ENCODE results near the gene CBY1.

CBY1 gene

DNA sequence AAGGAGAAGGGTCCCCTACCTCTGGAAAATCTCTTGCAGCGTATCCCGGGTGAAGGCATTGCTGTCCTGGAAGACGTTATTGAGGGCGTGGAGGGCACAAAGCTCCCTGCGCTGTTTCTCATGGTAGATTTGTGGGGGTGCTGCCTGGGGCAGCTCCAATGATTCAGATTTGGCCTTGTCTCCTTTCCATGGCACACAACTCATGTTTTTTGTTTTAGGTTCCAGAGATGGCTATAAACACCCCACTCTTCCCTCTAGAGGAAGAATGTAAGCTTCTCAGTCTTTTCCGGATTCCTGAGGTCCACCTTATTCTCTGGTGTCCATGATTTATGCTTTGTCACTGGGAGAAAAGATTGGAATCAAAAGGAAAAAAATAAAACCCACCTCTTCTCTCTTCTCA, 43.3 kb downstream of the CBY1 start:
- DNase-seq (ENCODE audit: extremely low spot score, insufficient read length, low read depth) (no peak), FAIRE-seq (no peak)

- DNase-seq (ENCODE audit: extremely low spot score, insufficient read length, low read depth): no peak
Observed at GRCh38 chr22:38700270-38700788, 43.9 kb downstream of the CBY1 start.

DNA sequence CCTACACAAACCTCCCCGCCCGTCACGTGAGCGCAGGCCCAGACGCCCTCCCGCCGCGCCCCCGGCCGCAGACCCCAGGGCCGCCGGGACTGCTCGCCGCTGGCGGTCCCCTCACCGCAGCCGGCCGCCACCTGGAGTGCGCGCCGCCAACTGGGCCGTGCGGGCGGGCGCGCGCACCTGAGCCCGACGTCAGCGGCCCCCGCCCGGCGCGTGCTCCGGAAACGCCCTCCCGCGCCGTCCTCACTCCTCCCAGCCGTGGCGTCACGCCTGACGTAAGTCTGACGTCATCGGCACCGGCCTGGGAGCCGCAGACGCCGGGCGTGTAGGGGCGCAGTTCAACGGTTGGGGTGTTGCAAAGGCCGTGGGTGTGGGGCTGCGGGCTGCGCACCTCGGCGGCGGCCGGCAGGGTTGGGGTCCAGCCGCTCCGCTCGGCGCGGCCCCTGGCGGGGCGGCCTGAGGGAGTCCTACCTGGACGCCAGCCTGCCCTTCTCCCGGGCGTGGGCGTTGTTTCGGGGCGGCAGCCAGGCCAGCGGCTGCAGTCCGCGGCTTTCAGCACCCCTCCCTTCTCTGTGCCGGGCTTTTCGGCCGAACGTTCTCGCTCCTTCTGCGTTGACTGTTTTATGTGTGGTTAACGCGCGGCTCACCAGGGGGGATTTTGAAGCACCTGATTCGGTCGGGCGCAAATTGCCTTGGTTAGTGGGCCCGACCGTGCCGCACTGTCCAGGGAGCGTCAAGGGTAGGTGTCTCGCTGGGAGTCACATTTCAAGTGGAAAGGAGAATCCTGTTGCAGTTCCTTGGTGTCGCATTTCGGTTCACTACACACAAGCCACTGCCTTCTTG, 44.6 kb downstream of the CBY1 start, which contains the start of gene JOSD1:
JOSD1 (minus strand) TSS at position 155 of the 840 bp plus-strand sequence. CDS start 956 bp downstream, outside the sequence.
- DNase-seq (ENCODE audit: extremely low spot score, insufficient read length, low read depth) (peak; percentile 74), FAIRE-seq (peak; percentile 87)

More at GRCh38 chr22:38700270-38700788, 43.9 kb downstream of the CBY1 start:
- FAIRE-seq: no peak

DNA sequence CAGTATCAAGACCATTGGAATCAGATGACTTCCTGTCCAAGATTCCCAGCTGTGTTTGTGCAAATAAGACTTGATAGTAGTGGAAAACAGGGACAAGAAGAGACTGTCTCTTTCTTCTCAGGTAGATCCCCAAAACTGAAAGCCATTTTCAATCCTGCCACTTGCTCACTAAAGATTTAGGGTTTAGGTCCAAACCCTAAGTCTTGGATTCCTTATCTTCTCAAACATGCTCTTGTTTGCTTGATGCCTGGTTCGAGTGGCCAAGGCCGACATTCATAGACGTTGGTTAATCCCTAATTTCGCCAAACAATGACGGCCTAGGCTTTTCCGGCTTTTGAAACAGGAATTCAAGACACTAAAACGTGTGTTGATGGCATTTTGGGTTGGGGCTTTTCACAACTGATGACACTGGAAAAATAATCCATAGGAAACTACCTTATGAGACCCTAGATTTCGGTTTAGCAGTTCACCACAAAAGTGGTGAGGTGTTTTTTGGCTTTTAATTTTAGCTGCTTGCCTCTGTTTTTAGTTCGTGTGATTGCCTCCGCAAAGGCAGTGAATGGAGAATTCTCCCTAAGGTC, 48.3 kb downstream of the CBY1 start:
- DNase-seq (ENCODE audit: extremely low spot score, insufficient read length, low read depth) (no peak), FAIRE-seq (no peak)

- peak; percentile 100 for FAIRE-seq
- DNase-seq (ENCODE audit: extremely low spot score, insufficient read length, low read depth): peak; percentile 88
Observed at GRCh38 chr22:38705235-38706100, 49.0 kb downstream of the CBY1 start, which contains the start of gene GTPBP1. TSS of gene GTPBP1 (plus strand) at chr22:38705944. CDS start at chr22:38705956, 12 bp downstream.

DNA sequence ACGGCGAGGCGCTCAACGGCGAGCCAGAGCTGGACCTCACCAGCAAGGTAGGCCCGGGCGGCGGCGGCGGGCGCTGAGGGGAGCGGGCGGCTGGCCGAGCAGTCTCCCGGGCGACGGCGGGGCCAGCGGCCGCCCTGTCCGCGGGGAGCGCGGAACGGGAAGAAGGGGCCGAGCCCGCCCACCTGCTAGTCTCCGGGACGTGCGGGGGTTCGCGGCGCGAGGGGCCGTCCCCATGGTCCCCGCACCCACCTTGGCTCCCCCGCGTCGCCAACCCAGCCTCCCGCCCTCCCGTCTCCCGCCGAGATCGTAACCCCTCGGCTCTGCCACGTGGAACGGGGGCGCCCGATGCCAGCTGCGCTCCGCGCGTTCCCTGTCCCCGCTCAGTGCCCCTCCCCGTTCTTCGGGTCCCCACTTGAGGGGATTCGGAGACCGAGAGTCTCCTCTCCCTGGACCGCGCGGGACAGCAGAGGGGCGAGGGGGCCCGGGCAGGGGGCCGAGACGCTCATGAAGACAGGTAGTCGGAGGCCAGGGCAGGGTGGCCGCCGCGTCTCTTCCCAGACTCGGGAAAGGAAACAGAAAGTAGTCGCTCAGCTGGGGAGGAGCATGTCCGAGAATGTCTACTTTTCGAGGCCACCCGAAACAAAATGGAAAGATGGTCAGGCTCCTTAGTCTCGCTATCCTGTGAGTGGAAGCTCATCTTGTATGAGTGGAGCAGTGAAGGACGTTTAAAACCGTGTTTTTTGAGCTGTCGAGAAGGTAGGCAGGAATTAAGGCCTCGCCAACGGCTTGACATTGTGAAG, 49.9 kb downstream of the CBY1 start:
- DNase-seq (ENCODE audit: extremely low spot score, insufficient read length, low read depth): no peak
- peak; percentile 46 for FAIRE-seq

DNA sequence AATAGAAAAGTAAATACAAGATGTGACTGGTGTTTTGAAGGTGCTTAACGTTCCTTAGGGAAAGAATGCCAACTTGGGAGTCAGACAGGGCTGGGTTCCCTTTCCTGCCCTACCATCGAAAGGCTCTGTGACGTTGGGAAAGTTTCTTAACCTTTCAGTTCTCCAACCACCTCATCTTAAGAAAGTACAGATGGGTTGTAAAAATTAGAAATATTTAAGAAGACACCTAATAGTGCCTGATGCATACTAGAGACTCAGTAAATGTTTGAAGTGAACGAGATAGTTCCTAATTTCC, 50.4 kb downstream of the CBY1 start:
- FAIRE-seq: no peak
- no peak for DNase-seq (ENCODE audit: extremely low spot score, insufficient read length, low read depth)

GRCh38 chr22:38707346-38707745, 50.9 kb downstream of the CBY1 start:
- peak; percentile 62 for FAIRE-seq
- no peak for DNase-seq (ENCODE audit: extremely low spot score, insufficient read length, low read depth)

DNA sequence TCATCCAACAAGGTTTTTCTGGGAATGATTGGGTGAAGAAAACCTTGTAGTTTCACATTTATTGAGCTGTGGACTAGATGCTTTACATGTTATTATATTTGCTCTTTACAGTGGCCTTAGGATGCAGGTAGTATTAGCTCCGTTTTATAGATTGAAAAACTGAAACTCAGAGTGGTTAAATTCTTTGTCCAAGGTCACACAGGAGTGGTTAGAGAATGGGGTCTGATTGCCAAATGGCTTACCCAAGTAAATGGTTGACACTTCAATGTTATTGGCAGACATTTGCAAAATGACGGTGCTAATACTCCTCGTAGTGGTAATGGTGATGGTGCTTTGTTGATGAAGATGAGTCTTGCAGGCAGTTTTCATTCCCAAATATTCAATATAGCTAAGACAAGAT, 51.5 kb downstream of the CBY1 start:
- no peak for DNase-seq (ENCODE audit: extremely low spot score, insufficient read length, low read depth)
- no peak for FAIRE-seq

GRCh38 chr22:38709306-38709705, 52.9 kb downstream of the CBY1 start:
- FAIRE-seq (peak; percentile 74), DNase-seq (ENCODE audit: extremely low spot score, insufficient read length, low read depth) (no peak)

- DNase-seq (ENCODE audit: extremely low spot score, insufficient read length, low read depth) (no peak), FAIRE-seq (no peak)
Observed at GRCh38 chr22:38710351-38710750, 53.9 kb downstream of the CBY1 start.

GRCh38 chr22:38710866-38711265, 54.4 kb downstream of the CBY1 start:
- FAIRE-seq: no peak
- DNase-seq (ENCODE audit: extremely low spot score, insufficient read length, low read depth): no peak

GRCh38 chr22:38712486-38713207, 56.2 kb downstream of the CBY1 start:
- FAIRE-seq: no peak
- no peak for DNase-seq (ENCODE audit: extremely low spot score, insufficient read length, low read depth)

DNA sequence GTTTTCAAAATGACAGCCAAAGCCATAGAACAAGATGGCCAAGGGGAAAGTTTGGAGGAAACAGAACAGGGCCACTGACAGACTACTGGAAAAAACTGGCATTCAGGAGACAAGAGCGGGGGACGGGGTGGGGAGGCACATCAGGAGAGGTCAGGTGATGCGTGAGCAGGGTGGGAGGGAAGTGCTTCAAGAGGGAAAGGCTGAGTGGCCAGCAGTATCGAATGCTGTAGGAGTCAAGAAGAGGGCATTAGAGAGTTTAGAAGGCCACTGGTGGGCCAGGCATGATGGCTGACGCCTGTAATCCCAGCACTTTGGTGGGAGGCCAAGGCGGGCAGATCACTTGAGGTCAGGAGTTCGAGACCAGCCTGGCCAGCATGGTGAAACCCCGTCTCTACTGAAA, 57.5 kb downstream of the CBY1 start:
- FAIRE-seq: no peak

GRCh38 chr22:38715176-38715764, 58.8 kb downstream of the CBY1 start:
- no peak for DNase-seq (ENCODE audit: extremely low spot score, insufficient read length, low read depth)
- FAIRE-seq: no peak

More for the DNA sequence above, 57.5 kb downstream of the CBY1 start:
- no peak for DNase-seq (ENCODE audit: extremely low spot score, insufficient read length, low read depth)

- FAIRE-seq (no peak), DNase-seq (ENCODE audit: extremely low spot score, insufficient read length, low read depth) (no peak)
Observed at GRCh38 chr22:38715852-38716251, 59.4 kb downstream of the CBY1 start.

DNA sequence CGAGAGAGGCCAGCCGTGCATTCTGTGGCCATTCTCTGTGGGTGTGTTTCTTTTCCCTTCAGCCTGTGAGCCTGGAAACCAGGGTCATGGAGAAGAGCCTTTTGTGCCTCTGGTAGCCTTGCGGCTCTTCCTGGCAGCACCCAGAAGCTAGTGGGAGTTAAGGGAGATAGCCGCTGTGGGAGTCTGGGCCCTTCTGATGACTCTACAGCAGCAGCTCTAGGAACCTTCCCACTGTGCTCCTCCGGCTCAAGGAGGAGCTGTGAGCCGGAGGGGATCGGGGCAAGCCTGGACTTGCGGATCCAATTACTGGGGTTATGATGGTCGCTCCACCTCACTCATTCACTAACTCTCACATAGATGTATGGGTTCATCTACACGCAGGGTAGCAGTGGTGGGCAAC, 59.8 kb downstream of the CBY1 start:
- no peak for DNase-seq (ENCODE audit: extremely low spot score, insufficient read length, low read depth)
- FAIRE-seq: no peak

GRCh38 chr22:38716826-38717225, 60.4 kb downstream of the CBY1 start:
- DNase-seq (ENCODE audit: extremely low spot score, insufficient read length, low read depth) (no peak), FAIRE-seq (no peak)

- DNase-seq (ENCODE audit: extremely low spot score, insufficient read length, low read depth): no peak
- FAIRE-seq: no peak
Observed at GRCh38 chr22:38717244-38717643, 60.8 kb downstream of the CBY1 start.

All from GM18507 (cell line).